AG20443 (cell line): ENCODE results near the gene NEUROD6.

Experiments
- DNase-seq: peaks from one replicate; pipeline ENCODE4 v3.0.0; 2012; ENCODE audit warnings: low spot score, mixed read lengths

NEUROD6 gene

DNA sequence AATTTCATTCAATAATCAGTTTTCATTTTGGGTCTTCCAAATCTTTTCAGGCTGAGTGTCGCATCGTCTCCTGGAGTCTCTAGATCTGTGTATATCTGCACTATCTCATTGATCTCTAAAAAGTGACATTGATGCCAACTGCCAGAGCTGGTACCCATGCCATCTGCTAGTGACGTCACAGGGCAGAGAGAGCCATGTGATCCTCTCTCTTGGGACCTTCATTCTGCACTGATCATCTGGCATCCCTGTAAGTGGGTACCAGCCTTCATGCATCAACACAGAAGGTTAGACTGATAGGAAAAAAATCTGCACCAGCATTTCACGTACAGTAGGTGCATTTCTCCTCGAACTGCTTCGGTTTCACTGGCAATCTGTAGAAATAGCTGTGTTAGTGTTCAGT lies at the start of gene NEUROD6:
Gene NEUROD6, minus strand, starts transcription at position 124 of the 400 bp plus-strand sequence. CDS start 1,458 bp downstream, outside the sequence.
- DNase-seq: no peak

DNA sequence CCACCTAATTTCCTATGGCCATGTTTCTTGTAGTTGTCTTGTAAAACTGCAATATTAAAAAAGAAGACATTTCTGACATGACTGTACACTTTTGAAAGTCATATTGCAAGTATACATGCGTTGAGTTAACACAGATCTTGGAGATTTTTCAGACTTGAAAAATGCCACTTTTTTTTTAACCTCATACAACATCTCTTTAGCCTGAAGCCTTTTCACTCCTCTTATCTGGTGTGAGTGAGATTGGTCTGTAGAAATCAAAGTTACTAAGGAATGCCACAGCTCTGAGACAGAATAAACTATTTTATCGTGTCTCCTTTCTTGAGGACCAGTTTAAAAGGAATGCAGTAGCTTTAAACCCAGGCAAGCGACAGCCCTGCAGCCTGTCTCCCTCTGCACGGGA lies 43.9 kb upstream of the NEUROD6 start:
- DNase-seq: no peak

DNA sequence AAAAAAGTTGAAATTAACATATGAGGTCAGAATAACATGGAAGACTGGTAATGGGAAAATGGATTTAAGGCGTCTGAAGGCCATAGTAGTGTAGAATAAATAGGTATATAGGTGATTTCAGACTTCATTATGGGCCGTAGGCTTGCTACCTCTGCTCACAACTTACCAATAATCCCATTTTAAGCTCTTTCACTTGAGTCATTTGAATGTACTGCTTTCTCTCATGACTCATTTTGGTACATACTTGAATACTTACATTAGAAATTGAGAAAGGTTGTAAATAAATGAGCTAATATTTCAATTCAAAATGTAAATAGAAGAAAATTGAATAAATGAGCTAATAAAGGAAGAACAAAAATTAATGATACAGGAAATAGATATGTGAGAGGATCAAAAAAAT lies 42.2 kb upstream of the NEUROD6 start:
- DNase-seq: no peak

DNA sequence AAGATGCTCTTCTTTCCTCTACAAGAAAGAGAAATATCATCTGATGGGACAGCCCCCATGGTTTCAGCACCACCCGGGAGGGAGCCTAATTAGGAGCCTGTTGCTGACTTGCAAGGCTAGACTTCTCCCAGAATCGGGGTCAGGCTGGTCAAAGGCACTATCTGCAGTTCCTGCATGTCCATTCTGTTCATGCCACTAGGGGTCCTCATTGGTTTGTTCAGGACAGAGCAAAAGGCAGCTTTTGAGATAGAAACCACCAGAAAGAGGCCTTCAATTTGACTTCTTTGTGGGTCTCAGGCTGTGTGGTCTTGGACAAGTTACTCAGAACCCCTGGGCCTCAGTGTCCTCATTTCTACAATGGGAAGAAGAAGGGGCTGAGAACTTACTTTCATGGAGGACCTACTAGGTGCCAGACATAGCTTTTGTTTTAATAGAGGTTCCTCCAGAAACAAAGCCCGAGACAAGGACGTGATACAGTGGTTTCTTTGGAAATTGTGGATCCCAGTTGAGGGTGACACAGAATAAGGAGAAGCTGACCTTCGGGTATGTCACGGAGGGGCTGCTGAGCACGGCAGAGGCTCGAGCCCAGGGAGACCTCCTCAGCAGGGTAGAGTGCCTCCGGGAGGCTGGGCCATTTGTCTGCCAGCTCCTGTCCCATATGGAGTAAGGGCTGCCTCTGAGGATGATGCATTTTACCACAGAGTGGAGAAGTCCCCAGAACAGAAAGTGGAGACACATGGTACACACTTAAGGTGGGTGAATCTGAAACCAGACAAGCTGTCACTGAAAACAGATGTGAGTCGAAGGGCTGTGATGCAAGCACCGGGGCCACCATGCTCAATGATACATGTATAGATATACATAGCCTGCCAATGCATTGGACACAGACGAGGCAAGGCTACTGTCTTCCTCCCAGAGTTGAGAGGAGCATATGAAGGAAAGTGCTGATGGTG lies 33.1 kb upstream of the NEUROD6 start:
- DNase-seq: peak; percentile 74

DNA sequence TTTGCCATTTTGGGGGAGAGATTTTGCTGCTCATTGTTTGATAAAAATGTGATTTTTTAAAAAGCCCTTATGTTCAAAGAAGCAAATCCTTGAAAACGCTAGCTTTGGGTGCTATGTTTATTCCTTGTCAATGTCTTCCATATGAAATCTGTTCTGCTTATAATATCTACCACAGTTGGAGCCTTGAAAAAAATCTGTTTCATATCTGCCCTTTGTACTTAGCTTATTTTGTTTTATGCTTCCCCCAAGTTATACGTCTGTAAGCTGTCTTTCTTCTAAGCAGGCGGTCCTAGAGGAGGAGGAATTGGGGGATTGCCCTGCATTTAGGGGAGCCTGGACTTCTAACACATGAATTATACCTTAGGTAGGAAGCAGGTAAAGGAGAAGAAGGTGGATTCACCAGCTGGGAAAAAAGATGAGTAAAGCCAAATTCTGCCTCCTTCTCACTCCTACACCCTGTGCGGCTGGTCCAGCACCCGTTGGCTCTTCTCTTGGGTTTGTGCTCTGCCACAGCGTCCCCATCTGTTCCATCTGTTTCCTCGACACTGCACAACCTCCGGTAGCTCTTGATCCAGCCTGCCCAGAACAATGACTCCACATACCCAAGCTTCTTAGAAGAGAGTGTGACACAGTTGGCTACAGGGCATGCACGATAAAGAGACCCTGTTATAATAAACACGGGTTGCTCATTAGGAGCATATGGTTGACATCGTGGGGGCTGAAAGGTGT lies 31.9 kb upstream of the NEUROD6 start:
- DNase-seq: no peak

DNA sequence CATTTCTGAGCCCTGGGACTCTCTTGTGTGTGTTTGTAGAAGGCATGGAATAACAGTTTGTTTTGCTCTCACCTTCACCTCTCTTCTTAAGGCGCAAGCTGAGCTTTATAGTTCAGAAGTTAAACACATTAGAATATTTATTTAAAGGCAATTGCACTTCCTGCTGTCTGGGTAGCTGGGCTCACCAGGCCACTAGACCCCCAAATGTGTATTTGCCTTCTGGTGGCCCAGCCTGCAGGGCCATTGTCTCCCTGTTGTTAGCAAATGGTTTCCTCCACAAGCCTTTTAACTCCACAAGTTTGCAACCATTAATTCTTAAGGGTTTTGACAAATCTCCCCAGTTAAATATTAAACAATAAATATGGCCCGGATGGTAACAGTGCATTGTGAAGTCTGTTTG lies 31.1 kb upstream of the NEUROD6 start:
- no peak for DNase-seq

DNA sequence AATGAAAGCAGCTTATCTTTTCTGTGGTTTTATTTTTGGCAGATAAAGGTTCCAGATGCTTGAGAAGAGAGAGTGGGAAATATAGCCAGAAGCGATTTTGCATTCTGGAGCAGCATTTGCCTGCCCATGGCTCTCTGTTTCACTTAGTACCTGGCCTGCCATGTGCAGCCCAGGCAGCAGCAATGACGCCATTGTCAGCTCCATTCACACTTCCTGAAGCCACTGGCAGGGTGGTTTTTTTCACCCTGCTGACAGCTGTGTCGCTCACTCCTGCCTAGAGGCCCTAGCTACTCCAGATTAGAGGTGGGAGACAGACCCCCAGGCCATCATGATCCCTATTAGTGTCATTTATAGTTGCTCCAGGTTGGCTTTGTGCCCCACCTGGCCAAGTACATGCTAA lies 30.1 kb upstream of the NEUROD6 start:
- DNase-seq: no peak

DNA sequence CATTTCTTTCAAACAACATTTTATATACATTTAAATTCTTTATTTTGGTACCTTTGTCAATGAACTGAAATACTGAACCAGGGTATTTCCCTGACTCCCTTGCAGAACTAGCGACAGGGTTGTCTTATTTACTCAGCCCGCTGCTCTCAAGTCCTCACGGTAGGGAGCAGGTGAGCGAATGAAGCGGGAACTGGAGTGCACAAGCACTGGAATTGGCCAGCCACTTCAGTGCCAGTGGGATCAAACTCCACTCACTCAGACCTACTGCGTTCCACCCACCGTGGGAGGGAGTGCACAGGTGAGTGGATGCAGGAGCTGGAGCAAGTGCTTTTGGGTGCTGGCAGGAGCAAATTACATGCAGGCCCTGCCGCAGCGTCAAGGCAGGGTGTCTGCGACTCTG lies 28.1 kb upstream of the NEUROD6 start:
- DNase-seq: no peak

DNA sequence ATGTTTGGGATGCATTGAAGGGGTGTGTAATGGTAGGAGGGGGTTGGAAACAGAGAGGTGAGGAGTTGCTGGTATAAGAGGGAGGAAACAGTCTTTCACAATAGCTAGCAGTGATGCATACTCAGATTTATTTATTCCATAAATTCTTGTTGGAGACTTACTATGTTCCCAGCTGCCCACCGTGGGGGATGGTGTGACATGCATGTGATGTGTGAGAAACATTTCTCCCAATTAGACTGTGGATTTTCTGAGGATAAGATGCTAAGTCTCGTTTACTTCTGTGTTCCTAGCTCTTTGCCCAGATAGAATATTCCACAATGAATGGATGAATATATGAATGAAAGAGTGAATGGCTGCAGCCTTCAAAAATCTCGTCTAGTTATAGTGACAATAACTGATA lies 23.0 kb upstream of the NEUROD6 start:
- no peak for DNase-seq

DNA sequence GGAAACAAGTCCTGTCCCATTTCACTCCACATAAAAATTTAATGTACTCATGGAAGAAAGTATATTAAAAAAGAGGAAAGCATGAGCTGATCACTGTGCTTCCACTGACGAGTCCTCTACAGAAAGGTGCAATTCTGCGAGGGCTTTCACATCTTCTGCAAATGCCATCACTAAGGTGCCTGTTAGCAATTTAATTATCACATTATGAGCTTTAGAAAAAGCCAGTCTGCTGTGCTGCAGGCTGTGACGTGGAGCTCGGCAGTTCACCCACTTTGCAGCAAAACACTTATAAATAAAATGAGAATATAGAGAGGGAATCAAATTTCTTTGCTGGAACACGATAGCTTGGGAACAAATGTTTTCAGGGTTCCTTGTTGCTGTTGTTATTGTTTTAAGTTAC lies 22.5 kb upstream of the NEUROD6 start:
- DNase-seq: no peak

DNA sequence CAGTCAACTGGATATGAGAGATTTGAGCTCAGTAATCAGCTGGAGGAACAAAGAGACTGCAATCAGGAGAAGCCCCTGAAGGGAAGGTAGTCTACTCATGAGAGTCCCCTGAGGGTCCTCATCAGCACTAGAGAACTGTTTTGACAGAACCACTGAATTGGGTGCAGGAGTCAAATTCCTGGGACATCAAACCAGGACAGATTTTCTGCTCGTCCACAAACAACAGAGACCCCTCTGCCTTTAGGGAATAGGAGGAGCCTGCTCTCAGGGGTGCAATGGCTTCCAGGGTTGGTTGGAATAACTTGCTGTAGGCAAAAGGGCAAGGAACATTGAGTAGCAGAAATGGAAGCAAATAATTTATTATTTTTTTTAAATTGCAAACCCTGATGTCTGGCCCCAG lies 21.9 kb upstream of the NEUROD6 start:
- DNase-seq: no peak

DNA sequence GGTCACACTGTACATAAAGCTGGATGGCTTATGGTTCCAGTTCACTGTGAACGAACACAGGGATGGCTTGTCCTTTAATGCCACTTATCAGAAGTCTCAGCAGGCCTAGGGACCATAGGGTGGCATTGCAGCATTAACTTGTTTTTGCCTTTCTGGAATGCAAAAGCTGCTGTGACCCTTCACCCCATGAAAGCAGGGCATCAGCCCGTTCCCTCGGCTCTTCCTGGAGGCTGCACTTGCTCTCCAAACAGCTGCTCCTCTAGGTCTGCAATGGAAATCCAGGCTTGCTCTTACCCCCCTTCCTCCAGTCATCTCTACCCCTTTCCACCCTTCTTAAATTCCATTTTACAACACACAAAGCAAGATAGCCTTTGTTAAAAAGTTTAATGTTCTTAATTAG lies 17.9 kb upstream of the NEUROD6 start:
- no peak for DNase-seq

DNA sequence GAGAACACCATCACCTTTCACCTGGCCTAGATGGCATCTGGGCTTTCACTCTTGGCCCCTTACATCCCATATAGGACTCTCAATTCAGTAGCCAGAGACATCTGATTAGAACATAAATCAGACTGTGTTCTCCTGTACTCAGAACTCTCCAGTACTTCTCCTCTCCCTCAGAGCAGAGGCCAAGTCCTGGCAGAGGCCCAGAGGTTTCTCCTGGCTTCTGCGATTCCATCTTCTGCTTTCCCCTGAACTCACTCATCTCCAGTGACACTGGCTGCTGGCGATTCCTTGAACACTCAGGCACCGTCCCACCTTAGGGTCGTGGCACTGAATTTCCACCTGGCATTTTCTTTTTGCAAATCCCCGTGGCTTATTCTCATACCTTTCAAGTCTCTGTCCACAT lies 4.9 kb upstream of the NEUROD6 start:
- DNase-seq: no peak

DNA sequence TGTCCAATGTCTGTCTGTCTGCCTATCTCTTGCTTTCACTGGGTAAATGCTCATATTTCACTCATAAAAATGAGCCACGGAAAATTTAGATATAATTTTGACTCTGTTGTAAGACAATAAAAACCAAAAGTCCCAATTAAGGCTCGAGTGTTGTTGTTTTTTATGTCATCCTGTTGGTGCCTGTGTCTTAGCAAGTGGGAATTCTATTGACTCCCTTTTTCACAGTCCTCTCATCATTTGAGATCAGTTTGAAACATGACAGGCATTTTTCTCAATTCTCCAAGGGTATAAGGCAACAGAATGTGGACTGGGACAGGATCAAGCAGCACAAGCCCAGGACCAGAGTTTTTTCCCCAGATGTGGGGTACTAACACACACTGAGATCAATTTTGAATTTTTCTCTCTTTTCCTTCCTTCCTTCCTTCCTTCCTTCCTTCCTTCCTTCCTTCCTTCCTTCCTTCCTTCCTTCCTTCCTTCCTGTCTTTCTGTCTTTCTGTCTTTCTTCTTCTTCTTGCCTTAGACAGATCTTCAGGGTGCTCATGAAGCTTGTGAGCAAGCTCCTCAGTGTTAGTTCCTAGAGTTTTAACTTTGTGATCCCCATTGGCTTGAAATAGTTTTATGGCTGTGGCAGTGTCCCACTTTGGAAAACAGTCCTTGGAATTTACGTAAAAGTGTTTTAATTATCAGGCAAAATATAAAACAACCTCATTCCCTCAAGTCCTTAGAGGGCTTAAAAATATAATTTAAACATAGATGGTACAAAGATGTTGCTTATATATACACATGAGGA lies 3.2 kb upstream of the NEUROD6 start:
- DNase-seq: no peak

DNA sequence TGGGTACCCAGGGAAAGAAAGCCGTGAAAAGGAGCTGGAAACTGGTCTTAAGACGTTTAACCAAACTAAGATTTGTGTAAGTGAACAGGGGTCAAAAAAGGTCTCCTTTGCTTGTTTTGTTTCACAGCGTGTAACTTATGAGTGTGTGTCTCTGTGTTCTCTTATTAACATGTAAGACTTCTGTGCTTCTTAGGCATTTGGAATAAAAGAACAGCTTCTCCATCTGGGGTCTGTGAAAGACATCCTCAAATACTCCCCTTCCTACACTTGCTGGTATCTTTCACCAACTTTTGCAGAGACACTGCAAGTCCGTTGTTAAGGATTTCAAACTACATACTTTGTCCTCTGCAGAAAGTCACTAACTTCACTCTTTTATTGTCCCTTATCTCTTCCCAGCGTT lies 615 bp upstream of the NEUROD6 start:
- no peak for DNase-seq

DNA sequence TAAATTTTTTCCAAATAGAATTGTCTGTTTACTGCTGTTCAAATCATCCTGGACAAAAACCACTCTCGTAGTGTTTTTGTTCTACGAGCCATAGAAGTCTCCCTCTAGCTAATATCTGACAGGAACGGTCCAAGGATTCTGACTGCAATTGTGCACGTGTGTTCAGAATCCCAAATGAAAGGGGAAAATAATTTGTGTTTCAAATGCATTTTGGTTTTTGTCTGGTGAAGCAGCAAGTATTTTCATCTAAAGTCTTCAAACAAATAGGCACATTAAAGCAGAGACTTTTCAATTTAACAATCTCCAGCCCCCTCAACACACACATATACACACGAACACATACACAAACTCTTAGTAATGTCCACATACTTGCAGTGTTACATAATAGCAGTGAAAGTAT lies 475 bp downstream of the NEUROD6 start:
- DNase-seq: no peak

DNA sequence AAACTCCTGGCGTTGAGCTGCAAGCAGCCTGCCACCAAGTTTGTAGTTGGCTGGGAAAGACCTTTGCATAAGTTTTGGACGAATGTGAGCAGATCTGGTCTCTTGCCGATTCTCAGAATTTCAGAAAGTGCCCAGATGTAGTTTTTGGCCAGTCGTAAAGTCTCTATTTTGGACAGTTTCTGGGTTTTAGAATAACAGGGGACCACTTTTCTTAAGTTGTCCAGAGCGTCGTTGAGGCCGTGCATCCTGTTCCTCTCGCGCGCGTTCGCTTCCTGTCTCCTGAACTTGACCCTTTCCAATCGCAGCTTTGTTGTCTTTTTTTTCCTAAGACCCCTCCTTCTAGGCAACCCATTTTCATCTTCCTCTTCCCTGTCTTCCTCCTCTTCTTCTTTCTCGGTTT lies 1.8 kb downstream of the NEUROD6 start:
- DNase-seq: no peak

DNA sequence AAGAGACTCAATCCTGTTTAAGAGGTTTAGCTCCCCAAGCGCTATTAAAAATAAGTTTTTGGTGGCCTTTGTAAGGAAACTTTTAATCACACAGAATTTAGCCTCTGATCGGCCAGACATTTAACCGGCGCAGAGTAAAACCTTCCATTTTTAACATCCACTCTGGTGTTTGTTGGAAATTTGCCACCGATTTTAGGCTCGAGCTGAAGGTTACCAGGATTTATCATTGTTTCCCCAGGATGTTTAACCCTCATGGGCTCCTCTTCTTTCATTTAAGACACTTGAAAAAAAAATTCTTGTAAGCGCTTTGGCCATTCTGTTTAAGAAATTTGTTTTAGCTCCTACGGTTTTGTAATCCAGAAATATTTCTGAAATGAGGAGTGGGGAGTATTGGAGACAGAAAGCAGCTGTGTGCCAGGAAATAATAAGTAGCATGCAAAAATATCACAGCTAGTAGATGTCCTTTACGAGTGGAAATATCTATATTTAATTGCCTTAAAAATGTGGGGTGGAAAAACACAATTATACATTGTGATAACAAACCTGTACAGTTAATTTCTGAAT lies 3.4 kb downstream of the NEUROD6 start:
- no peak for DNase-seq

DNA sequence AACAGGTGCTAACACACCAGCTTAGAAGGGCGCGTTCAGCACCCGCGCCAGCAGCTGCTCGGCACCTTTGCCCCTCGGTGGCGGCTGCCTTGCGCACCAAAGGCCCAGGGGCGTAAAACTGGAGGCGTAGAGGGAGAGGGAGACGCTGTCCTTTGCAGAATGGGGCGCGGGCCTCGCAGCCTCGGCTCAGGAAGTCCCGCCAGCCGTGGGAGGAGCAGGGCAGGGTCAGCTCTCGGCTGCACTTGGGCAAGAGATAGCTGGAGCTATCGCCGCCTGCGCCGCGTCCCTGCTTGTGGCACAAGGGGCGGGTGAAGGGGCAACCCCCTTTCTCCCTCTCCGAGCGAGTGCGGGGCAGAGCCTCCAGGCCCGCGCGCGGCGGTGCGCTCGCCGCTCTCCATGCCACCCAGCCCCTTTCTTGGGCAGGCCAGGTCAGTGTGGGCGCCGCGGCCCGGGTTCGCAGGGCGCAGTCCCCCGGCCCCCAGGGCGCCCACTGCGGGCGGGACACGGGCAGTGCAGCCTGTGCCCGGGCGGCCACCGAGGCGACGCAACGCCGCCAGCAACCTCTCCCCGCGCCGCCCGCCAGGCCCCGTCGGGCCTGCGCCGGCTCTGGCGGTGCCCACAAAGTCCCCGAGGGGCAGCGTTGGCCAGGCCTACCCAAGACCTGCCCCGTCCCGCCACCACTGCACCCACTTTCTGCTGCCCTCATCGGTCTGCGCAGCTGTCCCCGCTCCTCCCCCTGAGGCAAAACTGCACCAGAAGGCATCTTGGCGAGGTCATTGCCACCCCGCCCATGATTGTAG lies 4.1 kb downstream of the NEUROD6 start:
- DNase-seq: peak; percentile 14

DNA sequence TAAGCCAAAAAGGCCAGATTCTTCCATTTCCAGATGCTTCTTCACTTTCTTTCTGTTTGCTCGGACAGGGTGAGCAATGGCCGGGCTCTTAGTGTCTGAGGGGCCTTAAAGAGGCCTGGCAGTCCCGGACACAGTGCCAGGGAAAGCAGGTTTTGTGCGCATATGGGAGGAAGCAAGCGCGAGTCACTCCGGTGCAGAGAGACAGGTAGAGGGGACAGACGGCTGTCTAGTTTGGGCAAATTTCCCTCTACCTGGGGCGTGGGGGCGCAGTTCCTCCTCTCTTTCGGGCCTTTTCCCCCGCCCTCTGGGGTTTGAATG lies 4.7 kb downstream of the NEUROD6 start:
- no peak for DNase-seq

DNA sequence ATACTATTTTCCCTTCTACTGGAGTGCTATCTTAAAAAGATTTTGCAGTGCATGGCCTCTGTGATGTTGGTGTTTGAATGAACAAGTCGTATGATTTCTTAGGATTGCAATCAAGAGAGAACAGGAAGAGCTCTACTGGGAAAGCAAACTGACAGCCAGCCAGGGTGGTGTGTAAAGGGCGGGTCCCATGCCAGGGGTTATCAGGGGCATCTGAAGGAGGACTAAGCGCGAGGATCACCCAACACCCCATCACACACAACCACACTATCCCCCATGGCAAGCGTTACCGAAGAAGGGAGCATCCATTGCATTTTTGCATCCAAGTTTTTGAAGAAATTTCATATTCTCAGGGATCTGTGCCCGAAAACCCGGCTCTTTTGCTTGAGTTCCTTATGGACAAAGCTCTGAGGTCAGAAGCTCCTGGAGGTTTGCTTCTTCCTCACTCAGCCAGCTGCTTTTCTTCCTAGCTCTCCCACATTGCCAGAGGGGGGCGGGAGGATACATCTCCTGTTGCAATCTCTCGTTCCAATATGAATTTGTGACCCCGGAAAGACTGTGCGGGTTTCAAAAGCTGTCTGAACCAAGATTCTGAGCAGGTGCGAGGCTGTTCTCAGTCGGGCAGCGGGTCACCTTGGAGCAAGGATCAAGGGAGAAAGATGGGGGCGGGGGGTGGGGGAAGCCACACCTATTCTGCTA lies 5.2 kb downstream of the NEUROD6 start:
- DNase-seq: no peak
